Epithelial cell of esophagus (primary cell): ENCODE results near the gene LYPLA2.
A peak's percentile ranks its signal among the peaks of the same experiment; 100 is the strongest.
"Not testable (repeated sequence)": the region's sequence is repeated elsewhere in the genome, so short reads cannot be mapped to it uniquely, and the experiment has no call there.

Experiments
- DNase-seq: peaks from one replicate; pipeline ENCODE4 v3.0.0; 2010; ENCODE audit warnings: low read depth
- H3K4me3 ChIP-seq: 2 replicates; pipeline ENCODE4 v1.5.1; 2011; ENCODE audit warnings: mild to moderate bottlenecking, low read length, control low read depth
- CTCF ChIP-seq: IDR thresholded peaks from 2 replicates; pipeline ENCODE4 v1.5.1; 2011; ENCODE audit warnings: low read depth, mild to moderate bottlenecking, low read length, control low read depth, inconsistent platforms; ENCODE audit not compliant: insufficient read depth; ENCODE audit errors: missing control alignments

LYPLA2 gene

GRCh38 chr1:23777979-23778814 is 12.7 kb upstream of the LYPLA2 start, which contains the start of gene PITHD1:
PITHD1 (plus strand) TSS chr1:23778418; CDS start chr1:23778516, 98 bp downstream.
- no peak for TF ChIP-seq CTCF
- H3K4me3 ChIP-seq = peak within 1 kb of the TSS; percentile 79
- DNase-seq = peak; percentile 86

GRCh38 chr1:23779826-23780371 is 11.0 kb upstream of the LYPLA2 start:
- no peak for TF ChIP-seq CTCF
- peak; percentile 65 for DNase-seq
- H3K4me3 ChIP-seq = no peak overlapping the region

GRCh38 chr1:23783141-23783540 is 7.8 kb upstream of the LYPLA2 start:
- not testable (repeated sequence) for H3K4me3 ChIP-seq, DNase-seq

GRCh38 chr1:23784846-23785245 is 6.1 kb upstream of the LYPLA2 start:
- DNase-seq = no peak
- TF ChIP-seq CTCF = no peak
- no peak overlapping the region for H3K4me3 ChIP-seq

GRCh38 chr1:23787701-23788100 is 3.2 kb upstream of the LYPLA2 start:
- no peak overlapping the region for H3K4me3 ChIP-seq
- no peak for DNase-seq
- TF ChIP-seq CTCF = no peak

- H3K4me3 ChIP-seq = no peak overlapping the region
- no peak for TF ChIP-seq CTCF
- DNase-seq = no peak
These were observed 2.2 kb upstream of the LYPLA2 start for GRCh38 chr1:23788695-23789094.

GRCh38 chr1:23791516-23792047 is 637 bp downstream of the LYPLA2 start:
- peak overlapping the region; percentile 97 for H3K4me3 ChIP-seq
- DNase-seq = peak; percentile 66
- no peak for TF ChIP-seq CTCF
